ENCODE measurements around the gene EVL.

The EVL gene

GRCh38 chr14:100067971-100068959 is 3.0 kb downstream of the EVL start:
- peak; percentile 96 for DNase-seq

GRCh38 chr14:100069161-100069800 is 4.1 kb downstream of the EVL start:
- no peak for DNase-seq

GRCh38 chr14:100070310-100070709 is 5.1 kb downstream of the EVL start:
- no peak for DNase-seq

- DNase-seq, result no peak
Measured at GRCh38 chr14:100071545-100071944, 6.3 kb downstream of the EVL start.

GRCh38 chr14:100072783-100073346 is 7.6 kb downstream of the EVL start:
- peak; percentile 88 for DNase-seq

GRCh38 chr14:100073576-100074430 is 8.6 kb downstream of the EVL start:
- DNase-seq, result no peak

GRCh38 chr14:100074431-100075100 is 9.3 kb downstream of the EVL start:
- DNase-seq, result no peak

GRCh38 chr14:100075681-100076080 is 10.5 kb downstream of the EVL start:
- no peak for DNase-seq

GRCh38 chr14:100076133-100076532 is 10.9 kb downstream of the EVL start:
- peak; percentile 76 for DNase-seq

GRCh38 chr14:100076606-100077005 is 11.4 kb downstream of the EVL start:
- no peak for DNase-seq

- no peak for DNase-seq
Measured at GRCh38 chr14:100077441-100077840, 12.2 kb downstream of the EVL start.

- DNase-seq, result no peak
Measured at GRCh38 chr14:100078216-100078803, 13.1 kb downstream of the EVL start.

- DNase-seq, result peak; percentile 92
Measured at GRCh38 chr14:100078997-100079725, 13.9 kb downstream of the EVL start.

GRCh38 chr14:100079726-100080005 is 14.4 kb downstream of the EVL start:
- peak; percentile 61 for DNase-seq

- peak; percentile 54 for DNase-seq
Measured at GRCh38 chr14:100080206-100080605, 15.0 kb downstream of the EVL start.

GRCh38 chr14:100081997-100082625 is 16.9 kb downstream of the EVL start:
- DNase-seq, result no peak

GRCh38 chr14:100082723-100083122 is 17.5 kb downstream of the EVL start:
- DNase-seq, result peak; percentile 63

- no peak for DNase-seq
Measured at GRCh38 chr14:100083706-100084105, 18.5 kb downstream of the EVL start.

GRCh38 chr14:100084591-100084990 is 19.4 kb downstream of the EVL start:
- DNase-seq, result peak; percentile 55

GRCh38 chr14:100085462-100085861 is 20.2 kb downstream of the EVL start:
- peak; percentile 44 for DNase-seq

GRCh38 chr14:100086361-100086760 is 21.1 kb downstream of the EVL start:
- peak; percentile 55 for DNase-seq
